ENCODE results near the gene GALR2.

Gene GALR2

GRCh38 chr17:76121932-76122430 lies 47.4 kb downstream of the GALR2 start:
- ChIA-PET POLR2A (interaction anchor here (2.1 kb wide), 1 partner anchor 157 kb away, joined by 7 read pairs; no protein-coding TSS in a partner anchor), CTCF (interaction anchor here (1.0 to 15.1 kb wide), 25 partner anchors 10 to 371 kb away, joined by 3 to 337 read pairs (median 7); partner anchors contain the start of gene EXOC7)
- no peak for DNase-seq (ENCODE audit: extremely low spot score)
- no peak for TF ChIP-seq CTCF (IDR thresholded peaks at IDR 0.05; ENCODE audit: control extremely low read depth, extremely low read depth, low read depth, missing control alignments)

GRCh38 chr17:76122431-76123190 lies 48.0 kb downstream of the GALR2 start:
- ChIA-PET CTCF (interaction anchor here (1.4 to 15.1 kb wide), 14 partner anchors 10 to 275 kb away, joined by 3 to 337 read pairs (median 8); partner anchors contain the start of gene EXOC7), POLR2A (interaction anchor here (1.2 to 2.1 kb wide), 2 partner anchors 150 to 157 kb away, joined by 5 to 7 read pairs; no protein-coding TSS in a partner anchor)
- DNase-seq (ENCODE audit: extremely low spot score), result no peak
- TF ChIP-seq CTCF (IDR thresholded peaks at IDR 0.05; ENCODE audit: control extremely low read depth, extremely low read depth, low read depth, missing control alignments), result no peak

GRCh38 chr17:76123191-76123499 lies 48.6 kb downstream of the GALR2 start:
- no peak for DNase-seq (ENCODE audit: extremely low spot score)
- ChIA-PET CTCF (interaction anchor here (1.0 to 15.1 kb wide), 14 partner anchors 11 to 275 kb away, joined by 3 to 337 read pairs (median 6); partner anchors contain the start of gene EXOC7), POLR2A (interaction anchor here (0.6 to 2.1 kb wide), 3 partner anchors 40 to 156 kb away, joined by 5 to 7 read pairs (median 6); no protein-coding TSS in a partner anchor)
- TF ChIP-seq CTCF (IDR thresholded peaks at IDR 0.05; ENCODE audit: control extremely low read depth, extremely low read depth, low read depth, missing control alignments), result no peak

- ChIA-PET CTCF (interaction anchor here (0.8 to 15.1 kb wide), 17 partner anchors 9 to 274 kb away, joined by 3 to 337 read pairs (median 4); partner anchors contain the start of gene EXOC7), POLR2A (interaction anchor here (0.6 to 2.1 kb wide), 4 partner anchors 39 to 155 kb away, joined by 4 to 7 read pairs (median 6); no protein-coding TSS in a partner anchor)
- no peak for TF ChIP-seq CTCF (IDR thresholded peaks at IDR 0.05; ENCODE audit: control extremely low read depth, extremely low read depth, low read depth, missing control alignments)
- no peak for DNase-seq (ENCODE audit: extremely low spot score)
These were observed 49.4 kb downstream of the GALR2 start for GRCh38 chr17:76123749-76124581.

GRCh38 chr17:76124582-76125390 lies 50.2 kb downstream of the GALR2 start:
- no peak for DNase-seq (ENCODE audit: extremely low spot score)
- CTCF ChIA-PET, result interaction anchor here (0.8 to 15.1 kb wide), 19 partner anchors 8 to 180 kb away, joined by 3 to 337 read pairs (median 4); no protein-coding TSS in a partner anchor
- POLR2A ChIA-PET, result interaction anchor here (0.6 kb wide), 1 partner anchor 150 kb away, joined by 4 read pairs; no protein-coding TSS in a partner anchor
- peak; percentile 20 for TF ChIP-seq CTCF (IDR thresholded peaks at IDR 0.05; ENCODE audit: control extremely low read depth, extremely low read depth, low read depth, missing control alignments)

All from GM10248 (cell line).